GM19397 (cell line): Measurements from ENCODE around the gene HSPA12B.

Experiments used
- ATAC-seq: cut with Tn5 transposase; IDR thresholded peaks from one replicate; pipeline ENCODE4 v1.9.1; 2021; ENCODE audit warnings: mild to moderate bottlenecking, moderate library complexity; ENCODE audit not compliant: unreplicated experiment

HSPA12B gene

DNA sequence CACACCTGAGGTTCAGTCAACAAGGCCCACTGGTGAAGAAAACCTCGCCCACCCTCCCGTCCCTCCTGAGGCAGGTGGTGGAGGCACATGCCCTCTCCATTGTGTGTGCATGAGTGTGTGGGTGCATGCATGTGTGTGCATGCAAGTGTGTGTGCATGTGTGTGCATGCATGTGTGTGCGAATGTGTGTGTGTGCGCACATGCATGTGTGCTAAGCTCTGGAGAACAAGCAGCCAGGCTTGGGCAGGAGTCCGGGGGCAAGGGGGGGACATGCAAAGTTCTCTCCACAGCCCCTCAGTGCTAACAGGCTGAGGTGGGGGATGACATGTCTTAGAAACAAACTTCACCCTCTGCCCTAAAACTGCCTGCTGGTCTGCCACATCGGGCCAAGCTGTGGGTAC lies 3.1 kb upstream of the HSPA12B start:
- no peak for ATAC-seq

DNA sequence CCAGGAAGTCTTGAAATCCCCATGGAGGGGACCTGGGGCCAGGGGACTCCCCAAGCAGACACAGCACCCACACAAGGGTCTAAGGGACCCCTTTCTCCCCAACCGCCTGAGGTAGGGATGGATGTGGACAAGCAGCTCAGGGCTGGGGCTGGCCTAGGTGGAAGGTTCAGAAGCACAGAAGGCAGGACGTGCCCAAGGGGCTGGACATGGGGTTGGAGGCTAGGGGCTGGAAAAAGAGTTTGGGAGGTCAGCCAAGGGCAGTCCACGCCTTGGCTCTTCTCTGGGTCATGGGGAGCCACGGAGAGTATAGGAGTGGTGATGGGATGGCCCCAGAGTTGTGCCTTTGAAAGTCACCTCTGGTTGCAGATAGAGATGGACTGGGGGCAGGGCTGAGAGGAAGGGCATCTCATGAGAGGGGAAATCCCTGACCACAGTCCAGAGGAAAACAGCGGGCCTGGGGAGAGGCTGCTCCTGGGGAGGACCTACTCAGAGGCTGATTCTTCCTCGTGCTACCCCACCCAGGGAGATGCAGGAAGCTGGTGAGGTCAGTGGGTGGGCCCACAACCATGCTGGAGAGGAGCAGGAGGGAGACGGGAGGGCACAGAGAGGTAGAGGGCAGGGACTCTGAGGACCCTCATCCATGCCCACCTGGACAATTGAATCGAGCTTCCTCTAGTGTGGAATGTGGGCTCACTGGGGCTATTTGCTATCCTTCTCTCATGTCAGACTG lies 2.5 kb upstream of the HSPA12B start:
- no peak for ATAC-seq

- no peak for ATAC-seq
These were observed 1.4 kb upstream of the HSPA12B start for GRCh38 chr20:3730803-3731672.

- ATAC-seq: no peak
These were observed 550 bp upstream of the HSPA12B start for GRCh38 chr20:3731944-3732326.

GRCh38 chr20:3733119-3733995 lies 872 bp downstream of the HSPA12B start:
- no peak for ATAC-seq

- no peak for ATAC-seq
These were observed 1.8 kb downstream of the HSPA12B start for GRCh38 chr20:3734111-3734843.

DNA sequence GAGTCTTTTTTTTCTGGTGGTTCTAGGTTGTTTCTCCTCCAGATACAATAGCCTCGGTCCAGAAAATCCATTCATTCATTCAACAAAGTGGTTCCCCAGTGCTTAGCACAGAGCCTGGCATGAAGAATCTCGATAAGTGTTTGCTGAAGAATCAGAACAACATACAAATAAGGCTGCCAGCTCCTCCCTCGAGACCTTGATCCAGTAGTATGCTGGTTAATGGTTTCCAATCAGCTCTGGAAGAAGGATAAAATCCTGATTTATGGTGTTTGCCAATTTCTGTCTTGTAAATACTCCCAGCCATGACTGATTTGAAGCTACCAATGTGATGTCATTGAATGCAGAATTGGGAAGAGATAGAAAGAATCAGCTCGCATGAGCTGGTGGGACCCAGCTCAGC lies 3.3 kb downstream of the HSPA12B start:
- ATAC-seq: no peak

DNA sequence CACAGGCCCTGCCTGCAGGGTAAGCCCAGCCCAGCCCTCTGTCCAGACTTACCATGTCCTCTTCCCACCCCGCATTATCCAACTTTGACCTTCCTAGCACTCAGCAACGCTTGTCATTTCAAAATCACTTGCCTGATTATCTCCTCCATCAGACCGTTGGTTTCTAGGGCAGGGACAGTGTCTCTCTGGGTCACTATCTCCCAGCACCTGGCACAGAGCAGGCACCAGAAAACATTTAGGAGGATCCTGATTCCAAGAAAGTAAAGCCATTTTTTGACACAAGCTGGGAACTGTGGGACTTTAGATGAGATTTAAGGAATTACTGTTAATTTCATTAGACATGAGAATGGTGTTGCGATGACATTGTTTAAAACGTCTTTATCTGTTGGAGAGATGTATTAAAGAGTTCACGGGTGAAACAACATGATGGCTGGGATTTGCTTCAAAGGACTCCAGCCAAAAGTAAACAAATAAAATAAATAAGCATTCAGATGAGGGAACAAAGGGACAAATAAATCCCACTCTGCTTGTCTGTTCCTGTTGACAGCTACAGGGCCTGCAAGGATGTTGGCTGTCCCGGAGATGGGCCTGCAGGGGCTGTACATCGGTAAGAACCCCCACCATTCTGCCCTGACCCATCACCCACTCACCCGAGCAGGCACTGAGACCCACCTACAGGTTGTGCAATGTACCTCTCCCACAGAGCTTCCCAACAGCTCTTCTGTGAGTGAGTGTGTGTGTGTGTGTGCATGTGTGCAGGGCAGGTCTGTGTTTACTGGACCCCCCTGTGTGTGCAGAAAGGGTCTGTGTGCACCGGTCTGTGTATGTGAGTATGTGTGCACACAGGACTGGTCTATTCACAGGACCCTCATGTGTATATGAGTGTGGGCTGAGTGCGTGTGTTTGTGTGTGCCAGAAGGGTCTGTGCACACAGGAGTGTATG lies 5.9 kb downstream of the HSPA12B start:
- ATAC-seq: no peak

GRCh38 chr20:3739054-3739925 lies 6.8 kb downstream of the HSPA12B start:
- no peak for ATAC-seq

- ATAC-seq: no peak
These were observed 7.5 kb downstream of the HSPA12B start for GRCh38 chr20:3739926-3740451.

DNA sequence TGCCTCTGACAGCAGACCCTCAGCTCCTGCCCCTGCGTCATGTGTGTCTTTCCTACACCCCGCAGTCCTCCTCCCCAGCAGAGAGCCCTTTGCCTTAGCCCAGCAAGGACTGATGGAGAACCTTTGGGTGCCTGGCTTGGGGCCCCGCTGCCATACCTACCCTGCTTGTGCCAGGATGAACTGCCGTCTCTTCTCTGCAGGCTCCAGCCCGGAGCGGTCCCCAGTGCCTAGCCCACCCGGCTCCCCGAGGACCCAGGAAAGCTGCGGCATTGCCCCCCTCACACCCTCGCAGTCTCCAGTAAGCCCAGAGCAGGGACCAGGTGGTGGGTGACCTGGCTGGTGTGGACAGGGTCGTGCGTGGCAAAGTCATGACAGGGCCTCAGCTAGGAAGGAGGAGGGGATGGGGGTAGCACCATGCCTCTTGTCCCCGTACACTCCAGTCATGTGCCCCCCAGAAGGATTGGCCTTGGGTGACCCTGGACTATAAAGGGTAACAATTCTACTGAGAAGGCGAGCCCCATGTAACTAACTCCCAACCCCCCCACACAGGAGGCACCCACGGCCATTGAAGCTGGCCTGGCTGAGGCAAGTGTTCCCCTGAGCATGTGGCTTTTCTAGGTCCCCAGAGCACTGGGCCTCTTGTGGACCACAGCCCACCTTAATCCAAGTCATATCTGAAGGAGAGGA lies 8.3 kb downstream of the HSPA12B start:
- ATAC-seq: no peak

DNA sequence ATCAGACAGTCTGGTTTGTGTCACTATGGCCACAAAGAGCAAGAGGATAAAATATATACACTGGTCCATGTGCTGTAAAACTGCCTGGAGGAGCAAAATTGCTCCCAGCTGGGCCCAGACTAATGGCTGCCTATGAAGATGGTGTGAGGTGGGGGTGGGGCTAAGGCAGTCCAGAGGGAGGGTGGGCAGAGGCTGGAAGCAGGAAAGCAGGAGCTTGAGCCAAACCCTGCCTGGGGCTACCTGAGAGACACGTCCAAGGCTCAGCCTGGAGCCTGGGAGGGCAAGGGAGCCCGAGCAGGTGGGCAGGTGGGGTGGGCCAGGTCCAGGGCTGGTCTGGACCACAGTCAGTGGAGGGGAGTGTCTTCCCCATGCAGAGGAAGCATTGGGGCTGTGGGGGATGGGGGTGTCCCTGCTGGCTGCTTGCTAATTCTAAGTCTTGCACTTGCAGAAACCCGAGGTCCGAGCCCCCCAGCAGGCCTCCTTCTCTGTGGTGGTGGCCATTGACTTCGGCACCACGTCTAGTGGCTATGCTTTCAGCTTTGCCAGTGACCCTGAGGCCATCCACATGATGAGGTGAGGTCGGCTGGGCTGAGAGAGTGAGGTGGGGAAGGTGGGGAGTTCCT lies 9.5 kb downstream of the HSPA12B start:
- no peak for ATAC-seq

DNA sequence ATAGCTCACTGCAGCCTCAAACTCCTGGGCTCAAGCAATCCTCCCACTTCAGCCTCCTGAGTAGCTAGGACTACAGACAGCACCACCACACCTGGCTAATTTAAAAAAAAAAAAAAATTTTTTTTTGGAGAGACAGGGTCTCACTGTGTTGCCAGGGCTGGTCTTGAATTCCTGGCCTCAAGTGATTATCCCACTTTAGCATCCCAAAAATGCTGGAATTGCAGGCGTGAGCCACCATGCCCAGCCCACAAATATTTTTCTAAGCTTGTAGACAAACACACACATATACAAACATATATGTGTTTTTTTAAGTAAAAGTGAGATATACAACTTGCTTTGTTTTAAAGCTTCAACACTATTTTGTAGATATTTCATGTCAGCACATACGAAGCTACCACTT lies 10.8 kb downstream of the HSPA12B start:
- ATAC-seq: no peak

DNA sequence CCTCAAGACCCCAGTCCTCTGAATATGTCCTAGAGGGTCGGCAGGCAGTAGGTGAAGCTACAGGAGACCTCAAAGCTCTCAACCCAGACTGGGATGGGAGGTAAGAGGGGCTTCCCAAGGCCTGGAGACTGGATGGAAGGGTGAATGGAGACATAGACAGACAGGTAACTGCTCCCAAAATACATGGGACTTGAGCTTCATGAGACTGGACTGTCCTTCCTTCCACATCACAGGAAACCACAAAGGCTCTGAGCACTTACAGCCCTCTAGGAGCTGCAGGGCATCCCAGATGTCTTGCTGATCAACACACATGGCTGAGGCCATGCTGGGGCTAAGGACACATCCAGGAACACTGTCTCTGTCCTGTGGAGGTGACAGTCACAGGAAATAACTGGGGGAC lies 11.6 kb downstream of the HSPA12B start:
- ATAC-seq: no peak

DNA sequence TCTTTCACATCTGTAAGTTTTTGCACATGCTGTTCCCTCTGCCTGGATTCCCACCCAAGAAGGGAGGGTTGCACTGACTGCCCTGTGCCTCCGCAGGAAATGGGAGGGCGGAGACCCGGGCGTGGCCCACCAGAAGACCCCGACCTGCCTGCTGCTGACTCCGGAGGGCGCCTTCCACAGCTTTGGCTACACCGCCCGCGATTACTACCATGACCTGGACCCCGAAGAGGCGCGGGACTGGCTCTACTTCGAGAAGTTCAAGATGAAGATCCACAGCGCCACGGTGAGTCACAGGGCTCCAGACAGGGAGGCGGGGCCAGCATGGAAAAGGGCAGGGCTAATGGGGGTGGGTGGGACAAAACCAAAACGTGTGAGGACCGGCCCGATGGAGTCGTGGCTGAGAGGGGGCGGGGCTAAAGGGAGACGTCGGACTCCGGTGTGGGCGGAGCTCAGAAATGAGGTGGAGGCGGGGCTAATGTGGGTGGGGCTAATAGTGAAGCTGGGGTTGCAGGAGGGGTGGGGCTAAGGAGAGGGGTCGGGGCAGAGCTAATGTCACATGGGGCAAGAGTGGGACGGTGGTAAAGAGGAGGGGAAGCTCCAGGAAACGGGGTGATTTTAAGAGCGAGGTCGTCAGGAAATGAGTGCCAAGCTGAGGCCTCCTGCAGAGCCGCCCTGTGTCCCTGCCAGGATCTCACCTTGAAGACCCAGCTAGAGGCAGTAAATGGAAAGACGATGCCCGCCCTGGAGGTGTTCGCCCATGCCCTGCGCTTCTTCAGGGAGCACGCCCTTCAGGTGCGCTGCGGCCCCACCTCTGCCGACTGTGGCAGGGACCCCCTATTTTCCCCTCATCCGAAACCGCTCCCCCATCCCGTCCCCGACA lies 12.6 kb downstream of the HSPA12B start:
- no peak for ATAC-seq

DNA sequence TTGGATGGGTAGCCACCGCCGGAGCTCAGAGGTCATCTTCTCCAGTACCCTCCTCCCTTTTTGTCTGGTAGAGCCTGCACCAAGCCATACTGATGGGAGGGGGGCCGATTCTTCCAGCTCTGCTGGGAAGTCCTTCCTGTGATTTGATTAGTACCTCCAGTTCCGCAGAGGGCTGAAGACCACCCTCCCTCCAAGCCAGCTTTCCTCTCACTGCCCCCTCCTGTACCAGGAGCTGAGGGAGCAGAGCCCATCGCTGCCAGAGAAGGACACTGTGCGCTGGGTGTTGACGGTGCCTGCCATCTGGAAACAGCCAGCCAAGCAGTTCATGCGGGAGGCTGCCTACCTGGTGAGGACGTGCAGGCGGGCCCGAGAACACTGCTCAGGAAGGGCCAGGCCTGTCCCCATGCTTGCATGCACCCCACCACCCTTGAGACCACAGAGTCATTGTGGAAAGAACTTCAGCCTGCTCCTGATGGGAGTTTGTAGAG lies 13.2 kb downstream of the HSPA12B start:
- no peak for ATAC-seq
